ENCODE results near the gene NBR1. TPM values are rescaled to one million over a fixed set of nuclear protein-coding genes. Genes with fewer than 3 reads are reported as not detected.
"Not testable (repeated sequence)": the region's sequence is repeated elsewhere in the genome, so short reads cannot be mapped to it uniquely, and the experiment has no call there.

The NBR1 gene, protein sequence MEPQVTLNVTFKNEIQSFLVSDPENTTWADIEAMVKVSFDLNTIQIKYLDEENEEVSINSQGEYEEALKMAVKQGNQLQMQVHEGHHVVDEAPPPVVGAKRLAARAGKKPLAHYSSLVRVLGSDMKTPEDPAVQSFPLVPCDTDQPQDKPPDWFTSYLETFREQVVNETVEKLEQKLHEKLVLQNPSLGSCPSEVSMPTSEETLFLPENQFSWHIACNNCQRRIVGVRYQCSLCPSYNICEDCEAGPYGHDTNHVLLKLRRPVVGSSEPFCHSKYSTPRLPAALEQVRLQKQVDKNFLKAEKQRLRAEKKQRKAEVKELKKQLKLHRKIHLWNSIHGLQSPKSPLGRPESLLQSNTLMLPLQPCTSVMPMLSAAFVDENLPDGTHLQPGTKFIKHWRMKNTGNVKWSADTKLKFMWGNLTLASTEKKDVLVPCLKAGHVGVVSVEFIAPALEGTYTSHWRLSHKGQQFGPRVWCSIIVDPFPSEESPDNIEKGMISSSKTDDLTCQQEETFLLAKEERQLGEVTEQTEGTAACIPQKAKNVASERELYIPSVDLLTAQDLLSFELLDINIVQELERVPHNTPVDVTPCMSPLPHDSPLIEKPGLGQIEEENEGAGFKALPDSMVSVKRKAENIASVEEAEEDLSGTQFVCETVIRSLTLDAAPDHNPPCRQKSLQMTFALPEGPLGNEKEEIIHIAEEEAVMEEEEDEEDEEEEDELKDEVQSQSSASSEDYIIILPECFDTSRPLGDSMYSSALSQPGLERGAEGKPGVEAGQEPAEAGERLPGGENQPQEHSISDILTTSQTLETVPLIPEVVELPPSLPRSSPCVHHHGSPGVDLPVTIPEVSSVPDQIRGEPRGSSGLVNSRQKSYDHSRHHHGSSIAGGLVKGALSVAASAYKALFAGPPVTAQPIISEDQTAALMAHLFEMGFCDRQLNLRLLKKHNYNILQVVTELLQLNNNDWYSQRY
- 65.7 and 69.1 TPM in 2 replicates for total RNA-seq

DNA sequence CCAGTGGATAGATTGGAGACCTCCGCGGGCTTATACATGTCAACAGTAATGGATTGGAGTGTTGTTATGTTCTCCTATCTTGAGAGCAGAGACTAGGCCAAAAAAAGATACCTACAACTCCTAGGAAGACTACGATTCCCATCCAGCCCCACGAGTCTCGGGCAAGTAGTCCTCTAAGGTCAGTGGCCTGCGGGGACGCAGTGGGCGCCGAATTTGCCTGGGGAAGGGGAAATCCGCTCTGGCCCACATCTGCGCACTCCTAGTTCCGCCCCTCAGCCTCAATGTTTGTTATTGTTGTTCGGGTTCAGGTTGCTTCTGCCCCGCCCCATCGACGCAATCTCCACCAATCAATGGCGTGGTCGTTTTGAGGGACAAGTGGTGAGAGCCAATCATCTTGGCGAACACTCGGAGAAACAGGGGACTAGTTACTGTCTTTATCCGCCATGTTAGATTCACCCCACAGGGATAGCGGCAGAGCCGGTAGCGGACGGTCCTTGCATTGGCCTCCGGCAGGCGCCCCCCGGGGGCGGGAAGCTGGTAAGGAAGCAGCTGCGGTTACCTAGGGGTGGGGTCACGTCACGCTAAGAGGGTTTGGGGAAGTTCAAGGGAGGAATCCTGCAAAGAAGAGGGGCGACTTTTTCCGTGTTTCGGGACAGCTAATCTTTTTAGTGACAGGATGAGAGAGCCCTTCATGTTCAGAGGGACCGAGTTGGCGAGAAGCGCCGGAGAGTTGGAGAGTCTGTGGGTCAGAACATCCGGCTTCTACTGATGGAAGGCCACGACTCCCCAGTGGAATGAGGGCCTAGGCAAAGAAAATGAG lies at the start of gene NBR1:
Gene NBR1 (plus strand): TSS at position 449 of the 820 bp plus-strand sequence. CDS start 4,586 bp downstream, outside the sequence.
- intact Hi-C loops (cut with micrococcal nuclease) = loop anchor here (1.0 to 5.0 kb wide), 14 partner anchors 40 to 901 kb away; partner anchors contain the start of genes BRCA1, DHX8, G6PC3 and IFI35

DNA sequence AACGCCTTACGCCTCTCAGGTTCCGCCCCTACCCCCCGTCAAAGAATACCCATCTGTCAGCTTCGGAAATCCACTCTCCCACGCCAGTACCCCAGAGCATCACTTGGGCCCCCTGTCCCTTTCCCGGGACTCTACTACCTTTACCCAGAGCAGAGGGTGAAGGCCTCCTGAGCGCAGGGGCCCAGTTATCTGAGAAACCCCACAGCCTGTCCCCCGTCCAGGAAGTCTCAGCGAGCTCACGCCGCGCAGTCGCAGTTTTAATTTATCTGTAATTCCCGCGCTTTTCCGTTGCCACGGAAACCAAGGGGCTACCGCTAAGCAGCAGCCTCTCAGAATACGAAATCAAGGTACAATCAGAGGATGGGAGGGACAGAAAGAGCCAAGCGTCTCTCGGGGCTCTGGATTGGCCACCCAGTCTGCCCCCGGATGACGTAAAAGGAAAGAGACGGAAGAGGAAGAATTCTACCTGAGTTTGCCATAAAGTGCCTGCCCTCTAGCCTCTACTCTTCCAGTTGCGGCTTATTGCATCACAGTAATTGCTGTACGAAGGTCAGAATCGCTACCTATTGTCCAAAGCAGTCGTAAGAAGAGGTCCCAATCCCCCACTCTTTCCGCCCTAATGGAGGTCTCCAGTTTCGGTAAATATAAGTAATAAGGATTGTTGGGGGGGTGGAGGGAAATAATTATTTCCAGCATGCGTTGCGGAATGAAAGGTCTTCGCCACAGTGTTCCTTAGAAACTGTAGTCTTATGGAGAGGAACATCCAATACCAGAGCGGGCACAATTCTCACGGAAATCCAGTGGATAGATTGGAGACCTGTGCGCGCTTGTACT lies 45.7 kb upstream of the NBR1 start, which contains the start of gene BRCA1:
Gene BRCA1 (minus strand): TSS at position 232 of the 834 bp plus-strand sequence. CDS start 1,268 bp downstream, outside the sequence.
- intact Hi-C loops (cut with micrococcal nuclease) = loop anchor here (1.0 to 2.0 kb wide), 10 partner anchors 45 to 358 kb away; partner anchors contain the start of genes BECN1, DHX8, IFI35 and PTGES3L

DNA sequence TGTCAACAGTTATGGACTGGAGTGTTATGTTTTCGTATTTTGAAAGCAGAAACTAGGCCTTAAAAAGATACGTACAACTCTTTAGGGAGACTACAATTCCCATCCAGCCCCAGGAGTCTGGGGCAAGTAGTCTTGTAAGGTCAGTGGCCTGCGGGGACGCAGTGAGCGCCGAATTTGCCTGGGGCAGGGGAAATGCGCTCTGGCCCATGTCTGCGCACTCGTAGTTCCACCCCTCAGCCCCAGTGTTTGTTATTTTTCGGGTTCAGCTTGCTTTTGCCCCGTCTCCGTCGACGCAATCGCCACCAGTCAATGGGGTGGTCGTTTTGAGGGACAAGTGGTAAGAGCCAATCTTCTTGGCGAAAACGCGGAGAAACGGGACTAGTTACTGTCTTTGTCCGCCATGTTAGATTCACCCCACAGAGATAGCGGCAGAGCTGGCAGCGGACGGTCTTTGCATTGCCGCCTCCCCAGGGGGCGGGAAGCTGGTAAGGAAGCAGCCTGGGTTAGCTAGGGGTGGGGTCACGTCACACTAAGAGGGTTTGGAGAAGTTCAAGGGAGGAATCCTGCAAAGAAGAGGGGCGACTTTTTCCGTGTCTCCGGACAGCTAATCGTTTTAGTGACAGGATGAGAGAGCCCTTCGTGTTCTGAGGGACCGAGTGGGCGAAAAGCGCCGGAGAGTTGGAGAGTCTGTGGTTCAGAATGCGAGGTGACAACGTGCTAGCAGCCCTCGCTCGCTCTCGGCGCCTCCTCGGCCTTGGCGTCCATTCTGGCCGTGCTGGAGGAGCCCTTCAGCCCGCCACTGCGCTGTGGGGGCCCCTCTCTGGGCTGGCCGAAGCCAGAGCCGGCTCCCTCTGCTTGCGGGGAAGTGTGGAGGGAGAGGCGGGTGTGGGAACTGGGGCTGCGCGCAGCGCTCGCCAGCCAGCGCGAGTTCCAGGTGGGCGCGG lies 44.8 kb upstream of the NBR1 start:
- intact Hi-C loops (cut with micrococcal nuclease) = loop anchor here (1.0 to 2.0 kb wide), 10 partner anchors 44 to 357 kb away; partner anchors contain the start of genes BECN1, DHX8, IFI35 and PTGES3L

DNA sequence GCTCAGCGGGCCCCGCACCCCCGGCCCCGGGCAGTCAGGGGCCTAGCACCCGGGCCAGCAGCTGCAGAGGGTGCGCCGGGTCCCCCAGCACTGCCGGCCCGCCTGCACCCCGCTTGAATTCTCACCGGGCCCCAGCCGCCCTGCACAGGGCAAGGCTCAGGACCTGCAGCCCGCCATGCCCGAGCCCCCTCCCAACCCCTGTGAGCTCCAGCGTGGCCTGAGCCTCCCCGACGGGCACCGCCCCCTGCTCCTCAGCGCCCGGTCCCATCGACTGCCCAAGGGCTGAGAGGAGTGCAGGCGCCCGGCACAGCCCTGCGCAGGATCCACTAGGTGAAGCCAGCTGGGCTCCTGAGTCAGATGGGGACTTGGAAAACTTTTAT lies 44.1 kb upstream of the NBR1 start:
- intact Hi-C loops (cut with micrococcal nuclease) = no loop called here

DNA sequence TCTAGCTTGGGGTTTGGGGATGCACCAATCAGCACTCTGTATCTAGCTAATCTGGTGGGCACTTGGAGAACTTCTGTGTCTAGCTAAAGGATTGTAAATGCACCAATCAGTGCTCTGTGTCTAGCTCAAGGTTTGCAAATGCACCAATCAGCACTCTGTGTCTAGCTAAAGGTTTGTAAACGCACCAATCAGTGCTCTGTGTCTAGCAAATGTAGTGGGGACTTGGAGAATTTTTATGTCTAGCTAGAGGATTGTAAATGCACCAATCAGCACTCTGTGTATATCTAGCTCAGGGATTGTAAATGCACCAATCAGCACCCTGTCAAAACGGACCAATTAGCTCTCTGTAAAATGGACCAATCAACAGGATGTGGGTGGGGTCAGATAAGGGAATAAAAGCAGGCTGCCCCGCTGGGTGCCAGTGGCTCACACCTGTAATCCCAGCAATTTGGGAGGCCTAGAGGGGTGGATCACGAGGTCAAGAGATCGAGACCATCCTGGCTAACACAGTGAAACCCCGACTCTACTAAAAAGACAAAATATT lies 43.6 kb upstream of the NBR1 start:
- intact Hi-C loops (cut with micrococcal nuclease) = not testable (repeated sequence)

DNA sequence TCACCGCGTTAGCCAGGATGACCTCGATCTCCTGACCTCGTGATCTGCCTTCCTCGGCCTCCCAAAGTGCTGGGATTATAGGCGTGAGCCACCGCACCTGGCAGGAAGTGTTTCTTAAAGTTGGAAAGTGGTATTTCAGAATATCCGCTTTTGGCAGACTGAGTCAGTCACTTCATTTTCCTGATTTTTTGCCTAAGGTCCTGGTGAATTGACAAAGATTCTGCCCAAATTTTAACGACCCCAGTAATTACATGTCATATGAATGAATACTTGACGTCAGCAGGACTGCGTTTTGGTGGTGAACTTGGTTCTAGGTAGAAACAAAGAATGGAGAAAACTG lies 41.4 kb upstream of the NBR1 start:
- intact Hi-C loops (cut with micrococcal nuclease) = no loop called here

DNA sequence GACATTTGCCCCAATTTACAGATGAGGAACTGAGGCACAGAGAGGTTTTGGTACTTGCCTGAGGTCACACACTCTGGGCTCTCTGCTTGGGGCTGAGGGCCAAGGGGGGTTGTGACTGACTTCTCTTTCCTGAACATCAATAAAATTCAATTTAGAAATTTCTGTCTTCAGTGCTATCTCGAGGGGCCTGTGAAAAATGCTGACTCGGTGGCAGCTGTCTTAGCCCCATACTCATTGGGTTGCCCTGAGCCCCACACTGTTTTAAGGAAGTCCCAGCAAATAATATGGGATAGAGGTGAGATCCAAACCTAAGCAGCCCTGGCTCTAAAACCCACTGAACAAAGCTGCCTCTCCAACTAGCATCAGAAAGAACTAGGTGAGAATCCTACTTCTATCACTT lies 38.9 kb upstream of the NBR1 start:
- intact Hi-C loops (cut with micrococcal nuclease) = no loop called here

DNA sequence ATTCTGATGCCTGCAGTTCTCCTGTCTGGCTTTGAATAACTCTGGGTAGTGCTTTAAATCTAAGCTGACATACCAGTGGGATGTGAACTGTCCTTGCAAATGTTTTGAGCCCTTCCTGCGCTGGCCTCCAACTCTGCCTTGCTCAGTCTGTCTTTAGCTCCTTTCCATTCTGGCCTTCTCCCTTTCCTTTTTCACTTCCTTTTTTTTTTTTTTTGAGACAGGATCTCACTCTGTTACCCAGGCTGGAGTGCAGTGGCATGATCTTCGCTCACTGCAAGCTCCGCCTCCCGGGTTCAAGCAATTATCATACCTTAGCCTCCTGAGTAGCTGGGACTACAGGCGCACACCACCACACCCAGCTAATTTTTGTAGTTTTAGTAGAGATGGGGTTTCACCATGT lies 37.6 kb upstream of the NBR1 start:
- intact Hi-C loops (cut with micrococcal nuclease) = not testable (repeated sequence)

DNA sequence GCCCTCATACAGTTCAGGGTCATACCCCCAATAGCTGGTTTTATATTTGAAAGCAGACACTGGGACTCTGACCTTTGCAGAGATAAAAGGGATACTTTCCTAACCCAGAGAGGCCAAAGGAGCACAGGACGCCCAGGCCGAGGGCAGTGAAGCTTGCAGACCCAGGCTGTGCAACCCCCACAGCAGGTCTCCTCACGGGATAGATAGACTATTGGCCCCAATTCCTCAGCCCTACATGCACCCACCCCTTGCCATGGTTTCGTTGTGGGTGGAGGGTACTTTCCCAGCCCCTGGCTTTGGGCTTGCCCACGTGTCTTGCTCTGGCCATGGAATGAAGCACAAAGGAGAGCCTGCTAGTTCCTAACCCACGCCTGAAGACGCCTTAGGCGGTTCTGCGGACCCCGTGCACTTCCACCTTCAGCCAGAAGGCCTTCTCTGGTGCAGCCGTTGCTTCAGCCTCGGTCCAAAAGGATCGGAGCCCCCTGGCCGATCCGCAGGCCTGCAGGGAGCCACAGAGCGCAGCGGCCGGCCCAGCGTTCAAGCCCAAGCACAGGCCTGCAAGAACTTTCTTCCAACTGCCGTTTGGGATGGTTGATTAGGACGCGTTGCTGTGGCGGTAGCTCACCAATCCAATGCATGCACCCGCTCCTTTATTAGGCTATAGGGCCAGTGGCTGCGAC lies 36.1 kb upstream of the NBR1 start:
- intact Hi-C loops (cut with micrococcal nuclease) = no loop called here

DNA sequence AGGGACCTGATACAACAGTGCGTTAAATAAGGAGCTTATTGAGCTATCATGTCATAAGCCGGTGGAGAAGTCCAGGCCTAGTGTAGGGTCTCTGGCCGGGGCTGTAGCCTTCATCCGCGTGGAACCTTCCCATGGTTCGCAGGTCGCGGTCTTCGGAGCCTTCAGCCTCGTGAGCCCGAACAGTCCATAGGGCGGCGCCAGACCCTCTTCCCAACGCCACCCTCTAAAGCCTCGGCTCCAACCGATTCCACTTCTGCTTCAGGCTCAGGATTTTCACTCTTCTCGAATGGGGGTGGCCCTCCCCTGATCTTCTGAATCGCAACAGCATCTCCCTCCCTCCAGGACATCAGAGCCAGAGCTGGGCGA lies 35.6 kb upstream of the NBR1 start:
- intact Hi-C loops (cut with micrococcal nuclease) = no loop called here

DNA sequence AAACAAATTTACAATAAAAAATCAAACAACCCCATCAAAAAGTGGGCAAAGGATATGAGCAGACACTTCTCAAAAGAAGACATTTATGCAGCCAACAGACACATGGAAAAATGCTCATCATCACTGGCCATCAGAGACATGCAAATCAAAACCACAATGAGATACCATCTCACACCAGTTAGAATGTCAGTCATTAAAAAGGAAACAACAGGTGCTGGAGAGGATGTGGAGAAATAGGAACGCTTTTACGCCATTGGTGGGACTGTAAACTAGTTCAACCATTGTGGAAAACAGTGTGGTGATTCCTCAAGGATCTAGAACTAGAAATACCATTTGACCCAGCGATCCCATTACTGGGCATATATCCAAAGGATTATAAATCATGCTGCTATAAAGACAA lies 34.4 kb upstream of the NBR1 start:
- intact Hi-C loops (cut with micrococcal nuclease) = not testable (repeated sequence)

DNA sequence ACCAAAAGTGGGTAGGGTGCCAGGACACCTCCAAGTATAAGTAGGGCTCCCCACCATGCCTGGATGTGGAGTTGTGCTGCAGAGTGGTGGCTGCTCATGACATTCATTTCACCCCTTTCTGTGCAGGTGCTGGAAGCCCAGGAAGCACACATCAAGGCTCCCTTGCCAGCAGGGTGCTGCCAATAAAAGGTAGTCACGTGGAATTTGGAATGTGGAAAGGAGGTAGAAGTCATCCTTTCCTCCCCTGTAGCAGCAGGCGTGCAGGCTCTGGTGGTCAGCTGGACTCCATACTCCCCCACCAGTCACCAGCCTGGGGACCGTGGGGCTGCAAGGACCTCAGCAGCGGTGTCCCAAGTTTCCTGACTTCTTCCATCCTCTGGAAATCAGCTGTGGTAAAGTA lies 32.5 kb upstream of the NBR1 start:
- intact Hi-C loops (cut with micrococcal nuclease) = not testable (repeated sequence)

DNA sequence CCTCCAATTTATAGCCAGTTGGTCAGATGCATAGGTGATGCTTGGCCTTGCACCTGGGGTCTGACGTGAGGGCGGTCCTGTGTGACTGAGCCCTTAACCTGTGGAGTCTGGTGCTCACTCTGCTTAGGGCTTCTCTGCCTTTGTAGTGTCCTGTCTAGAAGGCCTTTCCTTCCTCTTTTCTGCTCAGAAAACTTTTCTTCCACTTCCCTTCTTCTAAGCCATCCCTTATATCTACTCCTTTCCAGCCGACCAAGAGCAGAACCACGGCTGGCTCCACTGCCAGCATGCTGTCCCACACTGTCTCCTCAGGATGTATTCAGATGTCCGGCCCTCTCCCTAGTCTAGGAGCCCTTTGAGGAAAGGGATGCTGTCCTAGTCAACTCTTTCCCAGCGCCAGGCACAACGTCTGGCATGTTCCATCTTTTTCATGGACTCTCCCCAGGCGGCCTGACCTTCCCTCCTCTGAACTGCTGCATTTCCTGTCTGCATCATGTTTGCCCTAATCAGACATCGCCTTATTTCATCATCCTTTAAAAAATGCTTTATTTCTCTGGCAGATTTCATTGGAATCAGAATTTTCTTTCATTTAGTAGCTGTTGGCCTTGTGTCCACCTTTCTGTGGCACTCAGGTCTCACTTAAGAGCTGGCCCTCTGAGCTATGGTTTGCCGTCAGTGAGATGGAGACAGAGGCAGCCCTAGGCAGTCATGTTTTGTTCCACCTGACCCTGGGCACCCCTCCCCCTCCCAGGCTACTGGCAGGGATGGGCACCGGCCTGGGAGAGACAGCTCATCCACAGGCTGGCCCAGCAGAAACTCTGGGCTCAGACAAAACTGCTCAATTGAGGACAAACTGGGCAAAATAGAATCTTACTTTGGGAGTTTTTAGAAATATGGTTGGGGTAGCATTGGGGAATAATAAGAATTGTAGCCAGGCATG lies 30.4 kb upstream of the NBR1 start:
- intact Hi-C loops (cut with micrococcal nuclease) = no loop called here

DNA sequence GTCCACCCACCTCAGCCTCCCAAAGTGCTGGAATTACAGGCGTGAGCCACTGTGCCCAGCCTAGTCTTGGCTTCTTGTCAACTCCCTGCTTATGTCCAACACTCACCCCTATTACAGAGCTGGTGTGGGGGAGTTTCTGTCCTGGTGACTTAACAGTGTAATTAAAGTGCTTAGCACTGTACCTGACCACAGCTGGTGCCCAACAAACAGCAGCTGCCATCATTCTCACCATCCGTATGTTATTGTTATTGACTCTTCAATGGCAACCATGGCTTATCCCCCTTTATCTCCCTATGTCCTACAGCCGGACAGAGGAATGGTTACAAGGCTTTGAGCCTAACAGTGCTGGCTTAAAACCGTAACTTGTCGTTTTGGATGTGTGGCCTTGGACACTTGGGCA lies 28.9 kb upstream of the NBR1 start:
- intact Hi-C loops (cut with micrococcal nuclease) = no loop called here

DNA sequence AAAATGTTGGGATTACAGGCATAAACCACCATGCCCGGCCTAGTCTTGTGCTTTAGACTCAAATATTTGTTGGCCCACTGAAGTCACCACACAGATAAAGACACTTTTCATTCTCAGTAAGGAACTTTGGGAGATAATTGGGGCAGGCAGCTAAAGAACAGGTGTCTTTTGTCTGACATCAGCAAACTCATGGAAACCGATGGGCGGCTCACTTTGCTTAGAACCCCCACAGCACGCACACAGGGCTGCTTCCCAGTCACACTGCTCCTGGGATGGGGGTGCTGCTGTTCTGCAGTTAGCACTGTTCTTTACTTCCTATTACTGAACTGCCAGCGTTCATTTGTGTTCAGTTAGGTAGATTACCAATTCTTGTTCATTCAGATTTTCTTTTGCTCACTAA lies 27.8 kb upstream of the NBR1 start:
- intact Hi-C loops (cut with micrococcal nuclease) = no loop called here

DNA sequence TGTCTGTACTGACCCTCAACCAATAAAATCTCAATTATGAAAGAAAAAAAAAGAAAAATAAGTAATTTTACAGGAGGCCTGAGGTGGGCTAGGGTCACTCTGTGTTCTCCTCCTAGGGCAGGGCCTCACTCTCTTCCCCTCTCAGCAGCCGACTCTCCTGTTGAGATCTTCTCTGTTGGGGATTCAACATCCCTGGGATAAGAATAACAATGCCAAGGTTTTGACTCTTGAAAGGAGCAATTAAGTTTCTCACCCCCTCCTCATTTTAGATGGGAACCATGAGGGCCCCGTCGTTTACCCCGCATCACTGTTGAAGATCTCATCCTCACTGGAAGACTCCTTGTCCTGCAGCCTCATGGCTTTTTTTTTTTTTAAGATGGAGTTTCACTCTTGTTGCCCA lies 24.4 kb upstream of the NBR1 start:
- intact Hi-C loops (cut with micrococcal nuclease) = no loop called here

DNA sequence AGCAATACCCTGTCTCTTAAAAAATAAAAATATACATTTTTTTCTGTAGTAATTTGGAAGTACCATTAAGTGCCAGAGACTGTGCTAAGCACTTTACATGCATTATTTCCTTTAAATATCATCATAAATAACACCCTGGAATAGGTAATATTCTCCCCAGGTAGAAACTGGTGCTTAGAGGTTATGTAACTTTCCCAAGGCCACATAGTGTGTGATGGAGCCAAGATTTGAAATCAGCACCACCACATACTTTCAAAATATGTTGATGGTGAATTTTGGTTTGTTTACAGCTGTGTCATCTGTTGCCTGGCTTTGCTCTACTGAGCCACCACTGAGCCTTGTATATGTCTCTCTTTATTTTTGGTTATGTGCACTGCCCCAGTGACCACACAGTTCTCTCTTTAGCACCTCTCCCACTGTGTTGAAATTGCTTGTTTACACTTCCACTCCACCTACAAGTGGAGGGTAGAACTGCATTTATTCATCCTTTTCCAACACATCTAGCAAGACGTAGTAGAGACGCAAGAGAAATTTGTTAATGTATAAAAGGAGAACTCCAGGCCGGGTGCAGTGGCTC lies 19.0 kb upstream of the NBR1 start:
- intact Hi-C loops (cut with micrococcal nuclease) = no loop called here

All from T-helper 1 cell treated with Interleukin-12 subunit alpha and Interleukin-12 subunit beta and Interleukin-4 antibody, amounts not matched to agents 30 ng/mL and 1 ng/mL, for 36 hours (primary cell).